Islet of Langerhans (tissue), 1 donor: ENCODE results near the gene DLX4.

Source experiments
- FAIRE-seq: peaks from one replicate; lab custom pipeline; 2011; peaks lifted over from hg19 to GRCh38; lab: Jason Lieb, UNC

DLX4 gene

GRCh38 chr17:50014471-50015088 lies 45.6 kb downstream of the DLX4 start:
- no peak for FAIRE-seq

- FAIRE-seq: no peak
These were observed 46.2 kb downstream of the DLX4 start for GRCh38 chr17:50015146-50015545.

GRCh38 chr17:50018909-50019308 lies 49.9 kb downstream of the DLX4 start:
- FAIRE-seq: no peak

GRCh38 chr17:50020841-50021599 lies 52.0 kb downstream of the DLX4 start:
- no peak for FAIRE-seq

- no peak for FAIRE-seq
These were observed 52.8 kb downstream of the DLX4 start for GRCh38 chr17:50021681-50022370.

GRCh38 chr17:50022463-50023130 lies 53.6 kb downstream of the DLX4 start:
- no peak for FAIRE-seq

GRCh38 chr17:50023520-50023919 lies 54.5 kb downstream of the DLX4 start:
- no peak for FAIRE-seq
